ENCODE results near the gene MORN1.

MORN1 gene

DNA sequence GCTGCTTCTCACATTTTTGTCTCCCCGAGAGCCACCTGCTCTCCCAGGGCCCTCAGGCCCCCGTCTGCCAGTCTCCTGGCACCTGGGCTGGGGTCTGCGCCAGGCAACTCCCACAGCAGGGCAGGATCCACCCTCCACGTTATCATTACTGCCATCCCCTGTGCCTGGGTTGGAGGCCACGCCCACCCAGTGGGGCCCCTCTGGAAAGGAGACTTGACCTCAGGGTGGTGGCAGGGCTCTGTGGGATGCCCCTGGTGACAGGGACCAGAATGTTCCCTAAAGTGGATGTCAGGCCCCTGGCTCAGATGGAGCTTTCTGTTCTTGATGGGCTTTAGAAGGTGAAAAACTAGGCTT is 96.7 kb downstream of the MORN1 start:
- H3K27ac ChIP-seq = no peak overlapping the region
- no peaks in the 10 kb centered on the region for H3K4me1 ChIP-seq
- H3K9ac ChIP-seq = no peak overlapping the region

GRCh38 chr1:2294033-2294724 is 97.2 kb downstream of the MORN1 start:
- Histone ChIP-seq H3K4me1 (no peaks in the 10 kb centered on the region), H3K9me3 (ENCODE audit: control insufficient read depth, low read length) (no peaks in the 10 kb centered on the region), H3K79me2 (peaks cover 19% of the 10 kb centered on the region), H3K4me3 (ENCODE audit: low read depth, low read length) (no peak overlapping the region), H3K27ac (no peak overlapping the region), H3K27me3 (ENCODE audit: control insufficient read depth, insufficient read depth, low read length) (no peaks in the 10 kb centered on the region), H2AFZ (no peak overlapping the region), H3K36me3 (ENCODE audit: control insufficient read depth, insufficient read depth, low read length) (no peaks in the 10 kb centered on the region), H3K9ac (no peak overlapping the region), H3K4me2 (ENCODE audit: low read length) (no peak overlapping the region)
- TF ChIP-seq, protein P1, sequence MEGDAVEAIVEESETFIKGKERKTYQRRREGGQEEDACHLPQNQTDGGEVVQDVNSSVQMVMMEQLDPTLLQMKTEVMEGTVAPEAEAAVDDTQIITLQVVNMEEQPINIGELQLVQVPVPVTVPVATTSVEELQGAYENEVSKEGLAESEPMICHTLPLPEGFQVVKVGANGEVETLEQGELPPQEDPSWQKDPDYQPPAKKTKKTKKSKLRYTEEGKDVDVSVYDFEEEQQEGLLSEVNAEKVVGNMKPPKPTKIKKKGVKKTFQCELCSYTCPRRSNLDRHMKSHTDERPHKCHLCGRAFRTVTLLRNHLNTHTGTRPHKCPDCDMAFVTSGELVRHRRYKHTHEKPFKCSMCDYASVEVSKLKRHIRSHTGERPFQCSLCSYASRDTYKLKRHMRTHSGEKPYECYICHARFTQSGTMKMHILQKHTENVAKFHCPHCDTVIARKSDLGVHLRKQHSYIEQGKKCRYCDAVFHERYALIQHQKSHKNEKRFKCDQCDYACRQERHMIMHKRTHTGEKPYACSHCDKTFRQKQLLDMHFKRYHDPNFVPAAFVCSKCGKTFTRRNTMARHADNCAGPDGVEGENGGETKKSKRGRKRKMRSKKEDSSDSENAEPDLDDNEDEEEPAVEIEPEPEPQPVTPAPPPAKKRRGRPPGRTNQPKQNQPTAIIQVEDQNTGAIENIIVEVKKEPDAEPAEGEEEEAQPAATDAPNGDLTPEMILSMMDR (IDR thresholded peaks at IDR 0.05) = no peak

More for the DNA sequence above, 96.7 kb downstream of the MORN1 start:
- TF ChIP-seq, protein P1 (IDR thresholded peaks at IDR 0.05) = no peak
- Histone ChIP-seq H3K4me3 (ENCODE audit: low read depth, low read length) (no peak overlapping the region), H3K9me3 (ENCODE audit: control insufficient read depth, low read length) (no peaks in the 10 kb centered on the region), H3K4me2 (ENCODE audit: low read length) (no peak overlapping the region), H3K79me2 (peaks cover 19% of the 10 kb centered on the region), H3K36me3 (ENCODE audit: control insufficient read depth, insufficient read depth, low read length) (no peaks in the 10 kb centered on the region), H3K27me3 (ENCODE audit: control insufficient read depth, insufficient read depth, low read length) (no peaks in the 10 kb centered on the region), H2AFZ (no peak overlapping the region)

GRCh38 chr1:2292725-2293450 is 98.5 kb downstream of the MORN1 start:
- TF ChIP-seq, protein P1 (IDR thresholded peaks at IDR 0.05) = no peak
- no peak overlapping the region for H3K4me3 ChIP-seq (ENCODE audit: low read depth, low read length)
- H2AFZ ChIP-seq = no peak overlapping the region
- no peak overlapping the region for H3K9ac ChIP-seq
- no peak overlapping the region for H3K4me2 ChIP-seq (ENCODE audit: low read length)
- H3K27ac ChIP-seq = no peak overlapping the region
- H3K27me3 ChIP-seq (ENCODE audit: control insufficient read depth, insufficient read depth, low read length) = no peaks in the 10 kb centered on the region
- peaks cover 24% of the 10 kb centered on the region for H3K79me2 ChIP-seq
- no peaks in the 10 kb centered on the region for H3K36me3 ChIP-seq (ENCODE audit: control insufficient read depth, insufficient read depth, low read length)
- H3K4me1 ChIP-seq = no peaks in the 10 kb centered on the region
- H3K9me3 ChIP-seq (ENCODE audit: control insufficient read depth, low read length) = no peaks in the 10 kb centered on the region

DNA sequence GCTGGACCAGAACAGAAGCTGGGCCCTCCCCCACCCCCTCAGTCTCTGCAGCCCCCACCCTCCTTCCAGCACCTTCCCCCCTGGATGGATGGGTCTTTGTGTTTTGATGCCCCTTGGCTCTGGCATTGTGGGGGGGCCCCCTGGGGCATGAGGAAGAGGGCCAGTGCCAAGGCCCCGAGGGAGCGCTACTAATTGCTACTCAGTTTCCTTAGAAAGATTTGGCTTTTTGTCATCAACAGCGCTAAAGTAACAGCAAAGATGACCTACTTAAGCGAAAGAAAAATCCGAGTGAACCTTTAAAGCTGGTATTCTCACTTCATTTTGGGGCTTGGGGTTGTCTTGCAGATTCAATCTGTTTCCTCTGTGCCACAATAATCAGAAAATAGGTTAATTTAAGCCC is 99.8 kb downstream of the MORN1 start:
- Histone ChIP-seq H3K4me3 (ENCODE audit: low read depth, low read length) (no peak overlapping the region), H3K9ac (no peak overlapping the region), H3K79me2 (peaks cover 25% of the 10 kb centered on the region), H3K36me3 (ENCODE audit: control insufficient read depth, insufficient read depth, low read length) (no peaks in the 10 kb centered on the region), H2AFZ (no peak overlapping the region), H3K4me2 (ENCODE audit: low read length) (no peak overlapping the region), H3K27me3 (ENCODE audit: control insufficient read depth, insufficient read depth, low read length) (no peaks in the 10 kb centered on the region), H3K27ac (no peak overlapping the region), H3K9me3 (ENCODE audit: control insufficient read depth, low read length) (no peaks in the 10 kb centered on the region), H3K4me1 (no peaks in the 10 kb centered on the region)
- TF ChIP-seq, protein P1 (IDR thresholded peaks at IDR 0.05) = no peak

Measured in parathyroid adenoma (tissue), 2 donors.